Smooth muscle cell (in vitro differentiated cells): Measurements from ENCODE around the gene PTPRM. TPM values are rescaled to one million over a fixed set of nuclear protein-coding genes. Genes with fewer than 3 reads are reported as not detected.

ENCODE experiments used
- DNase-seq: peaks from one replicate; lab custom pipeline; 2025; ENCODE audit not compliant: unreplicated experiment; lab: John Stamatoyannopoulos, UW
- H2AFZ ChIP-seq: fragments of 200-600 bp; sonication (generic); 2 replicates; pipeline ENCODE4 v1.6.0; 2016; ENCODE audit warnings: antibody characterized with exemption, low read depth, mild to moderate bottlenecking
- H3F3A ChIP-seq: fragments of 200-600 bp; sonication (generic); 2 replicates; pipeline ENCODE4 v1.6.0; 2017; ENCODE audit warnings: antibody characterized with exemption, low read depth
- H3K27ac ChIP-seq: fragments of 200-600 bp; sonication (generic); 2 replicates; pipeline ENCODE4 v1.5.1; 2016; ENCODE audit warnings: low read depth, mild to moderate bottlenecking
- H3K27me3 ChIP-seq: fragments of 200-600 bp; sonication (generic); 2 replicates; pipeline ENCODE4 v1.6.1; 2016; ENCODE audit warnings: low read depth, mild to moderate bottlenecking
- H3K36me3 ChIP-seq: fragments of 200-600 bp; sonication (generic); 2 replicates; pipeline ENCODE4 v1.5.1; 2016; ENCODE audit warnings: low read depth
- H3K4me1 ChIP-seq: fragments of 200-600 bp; sonication (generic); 2 replicates; pipeline ENCODE4 v1.5.1; 2016; ENCODE audit warnings: low read depth
- H3K4me2 ChIP-seq: fragments of 200-600 bp; sonication (generic); 2 replicates; pipeline ENCODE4 v1.6.0; 2016; ENCODE audit warnings: mild to moderate bottlenecking
- H3K4me3 ChIP-seq: fragments of 200-600 bp; sonication (generic); 2 replicates; pipeline ENCODE4 v1.5.1; 2016; ENCODE audit warnings: mild to moderate bottlenecking
- H3K79me2 ChIP-seq: fragments of 200-600 bp; sonication (generic); 2 replicates; pipeline ENCODE4 v1.6.0; 2016; ENCODE audit warnings: low read depth, mild to moderate bottlenecking
- H3K9ac ChIP-seq: fragments of 200-600 bp; sonication (generic); 2 replicates; pipeline ENCODE4 v1.6.0; 2016; ENCODE audit warnings: low read depth
- H3K9me3 ChIP-seq: fragments of 200-600 bp; sonication (generic); replicated peaks from 2 replicates; pipeline ENCODE4 v1.5.1; 2016; ENCODE audit warnings: low read depth
- H4K20me1 ChIP-seq: fragments of 200-600 bp; sonication (generic); 2 replicates; pipeline ENCODE4 v1.6.0; 2016; ENCODE audit warnings: low read depth
- CTCF ChIP-seq: fragments of 200-600 bp; sonication (generic); IDR thresholded peaks from 2 replicates; pipeline ENCODE4 v1.5.1; 2017; ENCODE audit warnings: borderline replicate concordance, mild to moderate bottlenecking, antibody characterized with exemption; ENCODE audit not compliant: insufficient read depth, poor library complexity, severe bottlenecking
- WGBS: methylation state at CpG from one replicate; pipeline ENCODE4 v1.1.7; 2016; ENCODE audit warnings: low lambda C conversion rate; 5-methylcytosine and 5-hydroxymethylcytosine counted together
- polyA plus RNA-seq: library from polyadenylated mRNA; unstranded; fragments of >200 nt; fragmentation: Nextera tagmentation; extraction: Ambion mirVana; gene quantifications from 2 replicates; pipeline ENCODE4 v1.2.1, GENCODE V29; 2016
- total RNA-seq: library from RNA; depleted of rRNA; stranded (reverse); fragments of >200 nt; gene quantifications from 2 replicates; pipeline ENCODE4 v1.2.3, GENCODE V29; 2014

Gene PTPRM
- total and polyA plus RNA-seq, 2 experiments from 2014 or later, result 57.5 to 115 TPM

- WGBS, result 78% methylated on average over 7 of the region's 7 CpGs
- no peaks in the 10 kb centered on the region for H3K79me2 ChIP-seq
- H3K9ac ChIP-seq, result no peak overlapping the region
- H3K4me2 ChIP-seq, result no peak overlapping the region
- H4K20me1 ChIP-seq, result peaks cover 39% of the 10 kb centered on the region
- H3F3A ChIP-seq, result no peaks in the 10 kb centered on the region
- no peak for TF ChIP-seq CTCF
- no peaks in the 10 kb centered on the region for H3K36me3 ChIP-seq
- no peak overlapping the region for H2AFZ ChIP-seq
- no peaks in the 10 kb centered on the region for H3K27me3 ChIP-seq
- H3K9me3 ChIP-seq, result no peaks in the 10 kb centered on the region
- no peaks in the 10 kb centered on the region for H3K4me1 ChIP-seq
- no peak overlapping the region for H3K27ac ChIP-seq
- no peak for DNase-seq
- no peak overlapping the region for H3K4me3 ChIP-seq
These were observed 438.9 kb downstream of the PTPRM start for GRCh38 chr18:8005870-8006569.

- no peak overlapping the region for H3K4me2 ChIP-seq
- no peak overlapping the region for H3K27ac ChIP-seq
- no peaks in the 10 kb centered on the region for H3K79me2 ChIP-seq
- no peaks in the 10 kb centered on the region for H3K27me3 ChIP-seq
- no peaks in the 10 kb centered on the region for H3K36me3 ChIP-seq
- no peaks in the 10 kb centered on the region for H3K4me1 ChIP-seq
- 93% methylated on average over 3 of the region's 3 CpGs for WGBS
- H3K9ac ChIP-seq, result no peak overlapping the region
- H3K4me3 ChIP-seq, result no peak overlapping the region
- peaks cover 46% of the 10 kb centered on the region for H4K20me1 ChIP-seq
- no peaks in the 10 kb centered on the region for H3K9me3 ChIP-seq
- H2AFZ ChIP-seq, result no peak overlapping the region
- DNase-seq, result no peak
- no peak for TF ChIP-seq CTCF
- H3F3A ChIP-seq, result no peaks in the 10 kb centered on the region
These were observed 439.9 kb downstream of the PTPRM start for GRCh38 chr18:8006979-8007378.

GRCh38 chr18:8008033-8008432, 440.9 kb downstream of the PTPRM start:
- Histone ChIP-seq H3K27me3 (no peaks in the 10 kb centered on the region), H3K4me2 (no peak overlapping the region)

More at GRCh38 chr18:8008033-8008432, 440.9 kb downstream of the PTPRM start:
- no peak overlapping the region for H2AFZ ChIP-seq
- WGBS, result 87% methylated on average over 4 of the region's 4 CpGs
- H4K20me1 ChIP-seq, result peaks cover 40% of the 10 kb centered on the region
- H3K36me3 ChIP-seq, result no peaks in the 10 kb centered on the region
- H3K4me3 ChIP-seq, result no peak overlapping the region
- no peaks in the 10 kb centered on the region for H3K79me2 ChIP-seq
- no peaks in the 10 kb centered on the region for H3K9me3 ChIP-seq
- H3K27ac ChIP-seq, result no peak overlapping the region
- DNase-seq, result no peak
- TF ChIP-seq CTCF, result no peak
- H3F3A ChIP-seq, result no peaks in the 10 kb centered on the region
- H3K9ac ChIP-seq, result no peak overlapping the region
- H3K4me1 ChIP-seq, result no peaks in the 10 kb centered on the region
